Uterus (tissue), 2 donors: ENCODE measurements around the gene GPR137.

Source experiments
- POLR2A ChIP-seq, 2 donors: fragments of 450-650 bp; IDR thresholded peaks; one replicate each; pipeline ENCODE4 v1.6.1; 2016; ENCODE audit warnings: antibody characterized with exemption in 2 of 2, mild to moderate bottlenecking in 1 of 2, moderate library complexity in 1 of 2
- TF ChIP-seq, protein P1 (sequence below), 4 experiments: fragments of 200-600 bp in 2 of 4; fragments of 450-650 bp in 2 of 4; sonication (generic) in 2 of 4; IDR thresholded peaks; one replicate each; pipeline ENCODE4 v1.5.1; 2016 to 2019; ENCODE audit warnings: antibody characterized with exemption in 4 of 4, mild to moderate bottlenecking in 2 of 4, moderate library complexity in 1 of 4

DNA sequence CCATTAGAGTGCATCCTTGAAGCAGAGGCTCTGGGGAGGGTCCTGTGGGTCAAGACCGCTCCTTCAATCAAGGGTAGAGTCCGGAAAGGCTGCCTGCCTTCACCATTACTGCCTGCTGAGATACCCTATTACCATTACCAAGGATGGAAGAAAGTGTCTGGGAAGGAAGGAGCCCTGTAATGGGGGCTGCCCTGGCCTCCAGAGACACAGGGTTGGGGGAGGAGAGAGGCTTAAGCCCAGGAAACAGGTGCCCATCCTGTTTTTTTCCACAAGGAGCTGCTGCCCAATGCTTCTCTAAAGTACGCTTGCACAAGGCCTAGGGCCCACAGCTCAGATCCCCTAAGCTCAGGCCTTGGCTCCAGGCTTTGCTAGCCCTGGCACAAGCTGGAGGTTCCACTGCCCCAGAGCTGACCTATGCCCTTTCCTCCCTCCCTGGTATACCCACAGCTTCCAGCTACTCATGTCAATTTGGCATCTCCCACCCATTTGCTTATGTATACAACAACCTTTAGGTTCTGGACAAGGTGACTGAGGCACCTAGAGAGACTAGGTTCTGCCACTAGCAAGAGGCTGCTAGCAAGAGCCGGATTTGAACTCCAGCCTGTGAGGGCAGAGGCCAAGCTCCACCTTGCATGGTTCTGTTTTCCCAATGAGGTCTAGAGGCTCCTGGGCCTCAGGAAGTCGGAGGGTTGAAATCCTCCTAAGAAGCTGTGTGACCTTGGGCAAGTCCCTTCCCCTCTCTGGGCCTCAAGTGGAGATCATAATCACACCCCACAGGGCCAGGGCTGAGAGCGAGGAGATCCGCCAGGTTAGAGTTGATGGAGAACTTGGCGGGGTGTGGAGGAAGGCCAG, 35.9 kb upstream of the GPR137 start:
- TF ChIP-seq, protein P1, sequence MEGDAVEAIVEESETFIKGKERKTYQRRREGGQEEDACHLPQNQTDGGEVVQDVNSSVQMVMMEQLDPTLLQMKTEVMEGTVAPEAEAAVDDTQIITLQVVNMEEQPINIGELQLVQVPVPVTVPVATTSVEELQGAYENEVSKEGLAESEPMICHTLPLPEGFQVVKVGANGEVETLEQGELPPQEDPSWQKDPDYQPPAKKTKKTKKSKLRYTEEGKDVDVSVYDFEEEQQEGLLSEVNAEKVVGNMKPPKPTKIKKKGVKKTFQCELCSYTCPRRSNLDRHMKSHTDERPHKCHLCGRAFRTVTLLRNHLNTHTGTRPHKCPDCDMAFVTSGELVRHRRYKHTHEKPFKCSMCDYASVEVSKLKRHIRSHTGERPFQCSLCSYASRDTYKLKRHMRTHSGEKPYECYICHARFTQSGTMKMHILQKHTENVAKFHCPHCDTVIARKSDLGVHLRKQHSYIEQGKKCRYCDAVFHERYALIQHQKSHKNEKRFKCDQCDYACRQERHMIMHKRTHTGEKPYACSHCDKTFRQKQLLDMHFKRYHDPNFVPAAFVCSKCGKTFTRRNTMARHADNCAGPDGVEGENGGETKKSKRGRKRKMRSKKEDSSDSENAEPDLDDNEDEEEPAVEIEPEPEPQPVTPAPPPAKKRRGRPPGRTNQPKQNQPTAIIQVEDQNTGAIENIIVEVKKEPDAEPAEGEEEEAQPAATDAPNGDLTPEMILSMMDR (IDR thresholded peaks at IDR 0.05) = no peak
- TF ChIP-seq POLR2A (IDR thresholded peaks at IDR 0.05) = no peak
